Fibroblast of skin of abdomen (primary cell): Measurements from ENCODE around the gene GPAT3.
"Not testable (repeated sequence)": the region's sequence is repeated elsewhere in the genome, so short reads cannot be mapped to it uniquely, and the experiment has no call there.

Source experiments
- DNase-seq: peaks from one replicate; pipeline ENCODE4 v3.0.0-alpha.2; 2013

GPAT3 gene

DNA sequence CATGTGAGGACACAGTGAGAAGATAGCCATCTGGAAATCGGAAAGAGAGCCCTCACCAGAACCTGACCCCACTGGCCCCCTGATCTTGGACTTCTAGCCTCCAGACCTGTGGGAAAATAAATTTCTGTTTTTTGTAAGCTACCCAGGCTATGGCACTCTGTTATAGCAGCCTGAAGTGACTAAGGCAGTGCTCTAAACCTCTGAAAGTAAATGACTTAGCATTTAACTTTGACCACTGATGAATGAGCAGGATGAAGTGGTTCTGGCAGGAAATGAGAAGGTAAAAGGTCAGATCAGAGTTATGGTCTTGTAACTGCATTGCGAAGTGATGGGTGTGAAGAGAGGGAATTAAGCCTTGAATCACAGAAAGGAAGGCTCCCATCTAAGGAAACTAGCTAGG lies 17.0 kb downstream of the GPAT3 start:
- DNase-seq: peak; percentile 73

DNA sequence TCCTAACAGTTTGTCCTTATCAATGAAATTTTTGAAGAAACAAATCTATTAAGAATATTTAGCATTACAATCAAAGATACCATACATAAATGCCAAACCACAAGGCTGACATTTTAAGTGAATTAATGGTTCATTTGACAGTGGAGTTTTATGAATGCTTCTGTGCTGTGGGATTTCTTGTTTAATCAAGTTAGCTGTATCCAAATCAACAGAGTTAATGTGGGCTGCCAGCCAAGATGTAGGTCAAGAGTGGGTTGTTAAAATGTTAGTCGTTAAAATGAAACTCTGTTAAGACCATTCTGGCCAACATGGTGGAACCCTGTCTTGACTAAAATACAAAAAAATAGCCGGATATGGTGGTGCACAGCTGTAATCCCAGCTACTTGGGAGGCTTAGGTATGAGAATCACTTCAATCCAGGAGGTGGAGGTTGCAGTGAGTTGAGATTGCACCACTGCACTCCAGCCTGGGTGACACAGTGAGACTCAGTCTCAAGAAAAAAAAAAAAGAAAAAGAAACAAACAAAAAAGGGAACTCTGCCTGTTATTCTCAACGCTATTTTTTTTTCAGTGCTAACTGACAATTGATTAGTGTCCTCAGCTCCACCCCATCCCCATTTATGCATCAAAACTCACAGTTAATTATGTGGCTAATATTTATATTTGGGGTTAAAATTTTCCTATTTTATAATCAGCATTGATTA lies 20.2 kb downstream of the GPAT3 start:
- peak; percentile 24 for DNase-seq

DNA sequence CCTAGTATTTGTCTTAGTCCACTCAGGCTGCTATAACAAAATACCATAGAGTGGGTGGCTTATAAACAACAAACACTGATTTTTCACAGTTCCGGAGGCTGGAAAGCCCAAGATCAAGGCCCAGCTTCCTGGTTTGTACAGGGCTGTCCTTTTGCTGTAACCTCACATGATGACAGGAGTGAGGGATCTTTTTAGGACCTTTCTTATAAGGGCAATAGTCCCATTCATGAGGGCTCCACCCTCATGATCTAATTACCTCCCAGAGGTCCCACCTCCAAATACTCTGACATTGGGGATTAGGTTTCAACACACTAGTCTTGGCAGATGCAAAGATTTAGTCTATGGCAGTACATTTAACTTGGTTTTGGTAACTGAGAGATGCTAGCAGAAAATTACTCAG lies 20.9 kb downstream of the GPAT3 start:
- no peak for DNase-seq

DNA sequence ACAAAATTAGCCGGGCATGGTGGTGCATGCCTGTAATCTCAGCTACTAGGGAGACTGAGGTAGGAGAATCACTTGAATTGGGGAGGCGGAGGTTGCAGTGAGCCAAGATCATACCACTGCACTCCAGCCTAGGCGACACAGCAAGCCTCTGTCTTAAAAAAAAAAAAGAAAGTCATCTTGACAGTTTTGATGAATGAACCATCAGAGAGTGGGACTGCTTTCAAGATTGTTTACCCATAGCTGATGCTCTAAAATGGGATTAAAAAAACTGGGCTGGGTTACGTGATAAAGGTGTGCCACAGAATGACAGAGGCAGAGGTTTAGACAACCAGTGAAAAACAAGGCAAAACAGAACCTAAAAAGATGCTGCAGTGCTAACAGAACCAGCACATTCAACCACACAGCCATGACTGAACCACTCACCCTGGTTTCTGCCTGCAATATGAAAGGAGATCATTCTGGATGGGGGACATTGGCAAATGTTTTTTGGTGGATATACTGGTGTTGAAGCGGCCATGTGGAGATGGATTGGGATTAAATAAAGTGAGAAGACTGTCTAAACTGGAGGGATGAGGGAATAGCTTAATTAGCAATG lies 22.2 kb downstream of the GPAT3 start:
- no peak for DNase-seq

DNA sequence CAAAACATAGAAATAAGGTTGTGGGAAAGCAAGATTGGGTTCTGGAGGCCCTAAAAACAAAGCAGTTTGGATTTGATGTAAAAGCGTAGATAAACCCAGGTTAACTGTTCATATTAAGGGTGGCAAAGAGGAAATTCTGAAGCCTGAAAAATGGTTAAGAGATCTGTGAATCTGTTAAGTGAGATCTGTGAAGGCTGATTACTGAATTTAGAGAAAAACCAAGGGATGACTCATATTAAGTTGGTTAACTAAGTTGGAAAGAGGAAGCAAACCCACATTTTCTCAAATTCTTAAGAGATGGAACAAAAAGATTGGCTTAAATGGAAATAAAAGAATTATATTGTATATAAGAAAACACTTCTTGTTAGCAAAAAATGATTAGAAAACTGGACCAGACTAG lies 22.8 kb downstream of the GPAT3 start:
- DNase-seq: peak; percentile 32

DNA sequence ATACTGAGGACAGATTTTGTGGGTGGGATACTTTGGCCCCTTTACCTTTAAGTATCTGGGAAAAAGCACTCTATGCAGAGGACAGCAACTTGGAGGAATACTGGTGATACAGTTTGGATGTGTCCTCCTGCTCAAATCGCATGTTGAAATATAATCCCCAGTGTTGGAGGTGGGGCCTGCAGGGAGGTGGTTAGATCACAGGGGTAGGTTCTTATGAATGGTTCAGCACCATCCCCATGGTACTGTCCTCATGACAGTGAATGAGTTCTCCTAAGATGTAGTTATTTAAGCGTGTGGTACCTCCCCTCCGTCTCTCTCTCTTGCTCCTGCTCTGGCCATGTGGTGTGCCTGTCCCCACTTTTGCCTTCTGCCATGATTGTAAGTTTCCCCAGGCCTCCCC lies 24.6 kb downstream of the GPAT3 start:
- no peak for DNase-seq

DNA sequence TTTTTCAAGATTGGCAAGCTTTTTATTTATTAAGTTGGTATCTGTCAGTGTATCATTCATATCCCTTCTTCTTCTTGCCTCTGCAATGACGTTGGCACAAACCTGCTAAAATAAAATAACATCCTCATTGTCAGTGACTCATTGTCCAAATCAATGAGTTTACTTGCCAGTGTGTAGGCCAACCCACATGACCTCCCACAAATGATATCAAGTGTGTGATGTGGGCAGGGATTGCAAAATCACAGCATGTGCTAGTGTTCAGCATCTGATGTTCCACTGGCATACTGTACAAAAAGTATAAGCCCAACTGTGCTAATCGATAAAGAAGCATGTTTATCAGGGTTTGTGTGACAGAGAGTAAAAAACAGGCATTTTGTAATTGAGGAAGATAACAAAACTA lies 25.5 kb downstream of the GPAT3 start:
- no peak for DNase-seq

DNA sequence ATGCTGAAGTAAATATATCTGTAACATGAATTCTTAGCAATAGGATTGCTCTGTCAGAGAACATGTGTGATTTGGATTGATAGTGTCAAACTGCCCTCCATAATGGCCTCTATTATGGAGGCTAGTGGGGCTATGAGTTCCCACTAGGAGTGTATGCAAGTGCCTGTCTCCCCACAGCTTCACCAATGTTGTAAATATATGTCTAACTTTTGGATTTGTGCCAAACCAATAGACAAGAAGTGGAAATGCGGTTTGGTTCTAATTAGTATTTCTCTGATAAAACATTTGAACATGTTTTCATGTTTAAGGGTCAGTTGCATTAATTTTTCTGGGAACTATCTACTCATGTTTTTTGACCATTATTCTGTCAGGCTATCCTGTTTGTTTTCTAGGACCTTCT lies 28.1 kb downstream of the GPAT3 start:
- no peak for DNase-seq

DNA sequence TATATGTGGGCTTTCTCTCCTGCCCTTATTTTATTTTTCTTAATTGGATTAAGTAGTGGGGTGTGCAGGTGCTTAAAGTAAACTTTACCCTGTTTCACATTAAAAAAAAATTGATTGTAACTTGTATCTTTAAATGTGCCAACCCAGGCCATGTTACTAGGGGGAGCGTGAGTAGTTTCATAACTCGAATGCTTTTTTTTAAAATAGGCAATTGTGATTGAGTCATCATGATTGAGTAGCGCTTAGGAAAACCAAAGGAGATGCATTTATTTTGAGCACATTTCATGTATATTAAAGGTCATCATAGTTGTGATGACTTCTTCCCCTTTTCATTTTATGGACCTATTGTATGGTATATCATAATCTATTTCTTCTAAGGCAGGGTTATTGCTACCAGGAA lies 32.2 kb downstream of the GPAT3 start:
- no peak for DNase-seq

DNA sequence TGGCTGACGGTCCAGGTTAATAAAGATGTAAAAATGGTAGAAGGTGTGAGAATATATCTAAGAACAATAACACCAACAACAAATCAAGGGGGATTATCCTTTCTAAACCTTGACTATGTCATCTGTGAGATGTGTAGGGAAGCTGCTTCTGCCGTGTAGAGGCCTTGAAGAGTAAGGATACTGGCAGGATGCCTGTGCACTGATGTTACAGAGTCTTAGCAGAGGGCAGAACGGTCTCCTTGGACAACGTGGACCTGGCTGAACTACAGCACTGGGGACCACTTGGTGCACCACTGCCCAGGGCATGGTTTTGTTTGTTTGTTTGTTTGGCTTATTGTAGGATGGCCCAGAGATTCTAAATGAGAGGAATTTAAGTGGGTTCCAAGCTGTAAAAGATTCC lies 33.5 kb downstream of the GPAT3 start:
- DNase-seq: no peak

DNA sequence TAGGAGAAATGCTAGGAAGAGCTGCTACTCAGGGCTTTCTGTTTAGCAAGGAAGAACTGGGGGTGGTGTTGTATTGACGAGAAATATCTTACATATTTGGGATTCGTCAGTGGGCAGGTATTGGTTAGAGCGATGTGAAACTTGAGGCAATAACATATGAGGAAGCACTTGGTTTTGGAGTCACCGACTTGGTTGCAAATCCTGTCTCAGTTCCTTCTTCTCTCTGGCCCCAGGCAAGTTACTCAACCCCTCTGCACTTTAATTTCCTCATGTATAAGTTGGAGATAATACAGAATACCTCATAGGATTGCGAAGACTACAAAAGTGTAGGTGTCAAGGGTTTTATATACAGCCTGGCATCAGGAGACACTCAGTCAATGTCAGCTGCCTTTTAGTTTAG lies 34.1 kb downstream of the GPAT3 start:
- no peak for DNase-seq

DNA sequence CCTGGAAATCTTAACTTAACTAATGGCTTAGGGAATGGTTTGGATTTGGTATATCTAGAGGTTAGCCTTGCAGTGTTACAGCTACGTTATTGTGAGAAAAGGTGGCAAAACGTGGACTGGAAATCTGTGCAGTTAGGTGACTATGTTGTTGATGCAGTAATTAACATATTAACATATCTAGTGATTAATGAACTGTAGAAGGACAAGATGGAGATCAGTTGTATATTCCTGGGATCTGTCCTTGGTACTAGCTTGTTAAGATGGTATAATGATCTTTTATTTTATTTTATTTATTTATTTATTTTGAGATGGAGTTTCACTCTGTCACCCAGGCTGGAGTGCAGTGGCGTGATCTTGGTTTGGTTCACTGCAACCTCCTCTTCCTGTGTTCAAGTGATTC lies 36.9 kb downstream of the GPAT3 start:
- DNase-seq: no peak

DNA sequence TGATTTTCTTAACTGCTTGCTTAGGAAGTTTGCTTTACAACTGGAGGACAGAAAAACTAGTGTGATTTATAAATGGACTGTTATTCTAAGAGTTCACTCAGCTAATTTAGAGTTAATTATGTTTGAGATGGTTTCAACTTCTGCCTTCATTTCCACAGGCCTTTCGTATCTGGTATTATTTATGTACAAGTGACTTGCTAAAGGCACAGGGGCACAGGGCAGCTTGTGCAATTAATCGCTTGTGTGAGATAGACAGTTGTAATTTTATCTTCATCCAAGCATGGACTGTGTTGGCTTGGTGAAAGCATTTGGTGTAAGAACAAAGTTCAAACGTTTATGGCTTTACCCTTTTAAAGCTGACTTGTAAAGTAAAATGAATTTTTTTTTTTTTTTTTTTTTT lies 38.3 kb downstream of the GPAT3 start:
- DNase-seq: no peak

DNA sequence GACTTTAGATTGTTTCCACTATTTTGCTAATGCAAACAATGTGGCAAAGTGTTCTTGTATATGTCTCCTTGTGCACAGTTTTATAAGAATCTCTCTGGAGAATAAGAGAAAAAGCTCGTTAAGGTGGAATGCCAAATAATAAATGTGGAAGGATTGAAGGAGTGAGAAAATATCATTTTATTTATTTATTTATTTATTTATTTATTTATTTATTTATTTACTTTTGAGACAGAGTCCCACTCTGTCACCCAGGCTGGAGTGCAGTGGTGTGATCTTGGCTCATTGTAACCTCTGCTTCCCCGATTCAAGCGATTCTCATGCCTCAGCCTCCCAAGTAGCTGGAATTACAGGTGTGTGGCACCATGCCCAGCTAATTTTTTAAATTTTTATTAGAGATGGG lies 40.3 kb downstream of the GPAT3 start:
- DNase-seq: not testable (repeated sequence)

DNA sequence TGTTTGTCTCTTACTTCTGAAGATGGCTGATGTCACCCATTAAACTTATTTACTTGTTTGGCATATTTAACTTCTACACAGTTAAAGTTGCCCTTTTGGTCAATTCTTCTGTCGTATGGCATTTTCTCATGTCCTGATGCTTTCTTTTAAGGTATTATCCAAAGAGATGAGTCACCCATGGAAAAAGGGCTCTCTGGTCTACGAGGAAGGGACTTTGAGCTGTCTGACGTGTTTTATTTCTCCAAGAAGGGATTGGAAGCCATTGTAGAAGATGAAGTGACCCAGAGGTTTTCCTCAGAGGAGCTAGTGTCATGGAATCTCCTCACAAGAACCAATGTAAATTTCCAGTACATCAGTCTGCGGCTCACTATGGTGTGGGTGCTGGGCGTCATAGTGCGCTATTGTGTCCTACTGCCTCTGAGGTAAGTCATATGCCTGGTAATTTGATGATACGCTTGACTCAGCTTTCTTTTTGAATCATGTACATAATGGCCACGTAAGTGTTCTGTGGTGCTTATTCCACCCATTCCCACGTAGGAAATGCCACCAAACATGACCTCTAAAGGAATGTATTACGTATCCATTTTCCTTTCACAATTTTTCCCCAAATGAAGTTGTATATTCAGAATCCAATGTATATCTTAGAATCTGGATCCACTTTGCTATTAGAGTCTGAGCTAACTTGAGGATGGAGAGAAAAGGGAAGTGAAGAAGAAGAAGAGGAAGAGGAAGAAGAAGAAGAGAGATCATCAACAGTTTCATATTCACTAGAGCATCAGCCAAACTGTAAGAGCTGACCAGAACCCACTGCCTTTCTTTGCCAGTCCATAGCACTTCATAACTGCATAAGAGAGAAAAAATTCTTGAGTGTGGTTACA lies 45.7 kb downstream of the GPAT3 start:
- DNase-seq: no peak

DNA sequence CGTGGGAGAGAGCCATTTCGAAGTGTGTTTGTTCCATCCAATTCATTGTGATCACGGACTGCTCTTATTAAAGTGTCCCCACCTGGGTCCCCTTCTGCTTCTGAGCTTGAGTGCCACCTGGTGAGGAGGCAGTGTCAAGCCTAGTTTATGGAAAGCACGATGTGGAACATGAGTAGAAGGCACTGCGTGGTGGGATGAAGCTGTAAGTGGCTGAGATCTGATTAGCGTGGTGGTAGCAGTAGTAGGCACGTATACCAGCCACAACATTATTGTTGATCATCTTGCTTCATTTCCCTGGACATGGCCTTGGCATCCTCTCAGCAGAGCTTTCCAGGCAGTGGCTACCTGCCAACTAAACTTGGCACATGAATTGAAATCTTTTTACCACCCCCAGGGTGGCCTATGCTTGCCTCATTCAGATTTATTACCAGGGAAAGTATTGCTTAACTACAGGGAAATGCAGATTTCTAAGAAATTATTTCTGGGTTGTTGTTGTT lies 46.4 kb downstream of the GPAT3 start:
- peak; percentile 12 for DNase-seq

DNA sequence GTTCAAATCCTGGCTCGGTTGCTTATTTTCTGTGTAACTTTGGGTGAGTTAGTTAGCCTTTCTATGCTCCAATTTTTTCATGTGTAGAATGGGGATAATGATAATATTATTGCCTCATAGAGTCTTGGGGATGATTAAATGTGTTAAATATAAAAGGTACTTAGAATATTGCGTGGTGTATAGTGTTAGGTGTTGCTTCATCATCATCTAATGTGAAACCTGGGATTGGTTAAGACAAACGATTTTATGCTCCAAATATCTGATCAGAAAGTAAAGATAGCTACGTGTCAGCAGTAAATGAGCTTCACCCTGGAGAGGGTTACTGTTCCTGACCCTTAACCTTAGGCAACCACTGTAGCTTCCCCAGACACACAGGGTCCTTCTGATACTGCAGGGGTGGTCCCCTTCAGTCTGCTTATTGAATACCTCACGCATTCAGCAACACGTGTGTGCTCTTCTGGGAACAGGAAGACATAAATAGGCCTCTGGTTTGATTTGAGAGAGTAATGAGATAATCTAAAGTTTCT lies 50.1 kb downstream of the GPAT3 start:
- DNase-seq: no peak

DNA sequence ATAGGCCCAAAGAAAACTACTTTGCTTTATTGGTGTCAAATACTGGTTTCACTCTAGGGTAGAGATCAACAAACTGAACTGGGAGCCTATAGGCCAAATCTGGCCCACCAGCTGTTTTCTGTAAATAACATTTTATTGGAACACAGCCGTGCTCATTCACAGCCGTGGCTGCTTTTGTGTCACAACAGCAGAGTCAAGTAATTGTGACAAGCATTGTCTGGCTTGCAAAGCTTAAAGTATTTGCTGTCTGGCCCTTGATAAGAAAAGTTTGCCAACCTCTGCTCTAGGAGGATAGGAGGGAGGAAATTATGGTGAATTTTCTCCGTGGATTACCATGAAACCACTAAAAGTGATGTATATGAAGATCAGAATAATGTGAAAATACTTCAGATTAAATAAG lies 53.4 kb downstream of the GPAT3 start:
- no peak for DNase-seq

DNA sequence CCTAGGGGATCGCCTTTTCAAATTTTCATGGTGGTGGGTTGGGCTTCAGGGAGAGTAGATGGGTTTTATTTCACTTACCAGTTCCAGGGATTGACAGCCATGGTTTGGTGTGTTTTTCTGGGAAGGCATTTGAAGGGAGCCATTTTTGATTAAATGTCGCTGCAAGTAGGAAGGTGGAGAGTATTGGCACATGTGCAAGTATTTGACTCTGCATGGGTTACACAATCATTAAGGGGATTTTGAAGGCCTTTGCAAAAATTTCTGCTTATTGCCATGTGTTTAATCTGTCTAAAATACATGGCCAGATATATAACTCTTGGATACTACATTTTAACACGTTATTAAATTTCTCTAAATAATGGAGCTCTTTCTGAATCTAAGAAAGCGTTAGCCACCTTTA lies 55.1 kb downstream of the GPAT3 start:
- no peak for DNase-seq

DNA sequence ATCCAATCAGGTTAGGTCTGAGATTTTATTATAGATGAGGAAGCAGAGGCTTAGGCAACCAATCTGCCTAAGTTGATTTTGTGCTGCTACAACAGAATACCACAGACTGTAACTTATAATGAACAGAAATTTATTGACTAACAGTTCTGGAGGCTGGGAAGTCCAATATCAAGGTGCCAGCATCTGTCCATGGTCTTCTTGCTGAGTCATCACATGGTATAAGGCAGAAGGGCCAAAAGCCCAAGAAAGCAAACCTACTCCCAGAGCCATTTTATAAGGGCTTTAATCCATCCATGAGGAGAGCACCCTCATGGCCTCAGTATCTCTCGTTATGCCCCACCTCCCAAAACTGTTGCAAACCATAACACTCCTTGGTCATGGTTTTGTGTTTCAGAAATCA lies 55.8 kb downstream of the GPAT3 start:
- DNase-seq: no peak

DNA sequence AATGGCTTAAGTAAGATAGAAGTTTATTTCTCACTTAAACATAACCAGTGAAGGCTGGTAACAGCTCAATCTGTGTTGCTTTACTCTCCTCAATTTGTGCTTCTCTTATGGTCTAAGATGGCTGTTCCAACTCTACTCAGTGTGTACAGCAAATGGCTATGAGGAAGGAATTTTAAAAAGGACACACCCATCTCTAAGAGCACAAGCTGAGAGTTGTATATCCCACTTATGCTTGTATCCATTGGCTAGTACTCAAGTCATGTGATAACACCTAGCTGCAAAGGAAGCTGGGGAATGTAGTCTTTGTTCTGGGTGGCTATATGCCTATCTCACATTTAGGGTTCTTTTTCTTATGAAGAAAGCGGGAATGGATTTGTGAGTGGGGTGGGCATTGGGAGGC lies 63.3 kb downstream of the GPAT3 start:
- peak; percentile 36 for DNase-seq

DNA sequence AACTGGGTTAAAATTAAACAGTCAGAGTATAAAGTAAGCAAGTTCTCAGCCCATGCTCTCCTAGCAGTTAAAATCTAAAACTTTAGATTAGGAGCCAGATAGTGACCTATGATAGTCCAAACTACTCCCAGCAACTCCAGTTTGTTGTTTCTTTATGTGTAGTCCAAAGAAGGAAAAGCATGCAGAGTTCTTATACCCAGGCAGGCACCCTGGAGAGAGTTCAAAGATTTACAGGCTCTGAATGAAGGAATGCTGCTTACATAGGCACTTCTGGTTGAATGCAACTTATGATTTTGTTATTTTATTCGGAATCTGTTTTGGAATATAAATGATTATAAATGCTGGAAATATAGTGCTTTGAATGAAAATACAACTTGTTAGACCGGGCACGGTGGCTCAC lies 67.2 kb downstream of the GPAT3 start:
- DNase-seq: no peak

DNA sequence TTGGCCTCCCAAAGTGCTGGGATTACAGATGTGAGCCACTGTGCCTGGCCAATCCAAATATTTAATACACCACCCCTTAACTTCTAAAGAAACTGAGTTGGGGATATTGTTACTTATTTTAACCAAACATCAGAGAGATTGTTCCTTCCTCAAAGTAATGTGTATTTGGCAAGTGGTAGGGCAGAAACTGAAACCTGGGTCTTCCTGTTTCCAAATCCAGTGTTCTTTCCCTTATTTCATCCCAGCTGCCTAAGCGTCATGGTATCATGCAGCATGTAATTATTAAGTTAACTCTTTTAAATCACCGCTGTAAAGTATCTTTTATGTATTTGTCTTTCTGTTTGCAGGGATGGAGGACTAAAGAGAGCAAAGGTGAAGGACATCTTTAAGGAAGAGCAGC lies 68.4 kb downstream of the GPAT3 start:
- no peak for DNase-seq
